ENCODE measurements around the gene CDH26. TPM values are rescaled to one million over a fixed set of nuclear protein-coding genes. Genes with fewer than 3 reads are reported as not detected.
A peak's percentile ranks its signal among the peaks of the same experiment; 100 is the strongest.

CDH26 gene
- total RNA-seq, 1 experiment from 2014 or later = 1.1 TPM

DNA sequence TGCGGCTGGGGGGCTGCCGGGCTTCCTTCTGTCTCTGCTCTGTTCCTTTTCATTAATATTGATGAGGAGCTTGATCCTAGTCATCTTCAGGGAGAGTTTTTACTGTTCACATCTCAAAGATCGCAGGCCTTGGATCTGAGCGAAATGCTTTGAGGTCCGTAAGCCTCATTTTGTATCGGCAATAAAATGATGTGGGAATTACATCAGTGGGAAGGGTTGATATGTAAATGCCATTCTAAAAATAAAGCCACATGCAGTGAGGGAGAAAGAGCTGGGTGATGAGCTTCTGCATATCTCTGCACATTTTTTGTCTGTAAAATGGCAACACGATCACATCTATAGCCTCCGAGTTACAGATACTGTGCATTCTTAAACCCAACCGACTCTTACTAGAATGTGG is 24.9 kb downstream of the CDH26 start:
- H3K4me1 Mint-ChIP-seq (ENCODE audit: low read depth, unreplicated experiment) = peaks cover 9% of the 10 kb centered on the region
- H3K27me3 Mint-ChIP-seq (ENCODE audit: unreplicated experiment) = no peaks in the 10 kb centered on the region
- no TSS peak for BruUV-seq (replicated peaks)
- no peak overlapping the region for H3K4me3 Mint-ChIP-seq (ENCODE audit: low read depth, unreplicated experiment)
- TF ChIP-seq, protein P1, sequence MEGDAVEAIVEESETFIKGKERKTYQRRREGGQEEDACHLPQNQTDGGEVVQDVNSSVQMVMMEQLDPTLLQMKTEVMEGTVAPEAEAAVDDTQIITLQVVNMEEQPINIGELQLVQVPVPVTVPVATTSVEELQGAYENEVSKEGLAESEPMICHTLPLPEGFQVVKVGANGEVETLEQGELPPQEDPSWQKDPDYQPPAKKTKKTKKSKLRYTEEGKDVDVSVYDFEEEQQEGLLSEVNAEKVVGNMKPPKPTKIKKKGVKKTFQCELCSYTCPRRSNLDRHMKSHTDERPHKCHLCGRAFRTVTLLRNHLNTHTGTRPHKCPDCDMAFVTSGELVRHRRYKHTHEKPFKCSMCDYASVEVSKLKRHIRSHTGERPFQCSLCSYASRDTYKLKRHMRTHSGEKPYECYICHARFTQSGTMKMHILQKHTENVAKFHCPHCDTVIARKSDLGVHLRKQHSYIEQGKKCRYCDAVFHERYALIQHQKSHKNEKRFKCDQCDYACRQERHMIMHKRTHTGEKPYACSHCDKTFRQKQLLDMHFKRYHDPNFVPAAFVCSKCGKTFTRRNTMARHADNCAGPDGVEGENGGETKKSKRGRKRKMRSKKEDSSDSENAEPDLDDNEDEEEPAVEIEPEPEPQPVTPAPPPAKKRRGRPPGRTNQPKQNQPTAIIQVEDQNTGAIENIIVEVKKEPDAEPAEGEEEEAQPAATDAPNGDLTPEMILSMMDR (IDR thresholded peaks at IDR 0.05; ENCODE audit: unreplicated experiment) = no peak
- CTCF ChIA-PET = no interaction called here
- H3K27ac Mint-ChIP-seq (ENCODE audit: unreplicated experiment) = no peak overlapping the region
- intact Hi-C loops (cut with micrococcal nuclease; ENCODE audit: unreplicated experiment) = no loop called here
- no peaks in the 10 kb centered on the region for H3K9me3 Mint-ChIP-seq (ENCODE audit: low read depth, unreplicated experiment)
- no peak for DNase-seq
- no peaks in the 10 kb centered on the region for H3K36me3 Mint-ChIP-seq (ENCODE audit: insufficient read depth, unreplicated experiment)

DNA sequence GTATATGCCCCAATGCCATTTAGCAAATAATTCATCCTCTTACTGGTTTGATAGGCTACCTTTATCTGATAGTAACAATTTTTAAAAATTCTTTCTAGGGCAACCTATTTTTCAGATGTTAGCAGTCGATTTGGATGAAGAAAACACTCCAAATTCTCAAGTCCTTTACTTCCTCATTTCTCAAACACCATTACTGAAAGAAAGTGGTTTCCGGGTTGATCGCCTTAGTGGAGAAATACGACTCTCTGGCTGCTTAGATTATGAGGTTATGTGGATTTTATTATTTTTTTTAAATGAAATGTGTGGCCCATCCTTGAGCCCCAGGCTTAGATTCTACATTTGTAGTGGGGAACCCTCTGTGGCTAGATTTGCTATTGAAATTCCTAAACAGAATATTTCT is 26.3 kb downstream of the CDH26 start:
- CTCF ChIA-PET = no interaction called here
- Mint-ChIP-seq H3K36me3 (ENCODE audit: insufficient read depth, unreplicated experiment) (no peaks in the 10 kb centered on the region), H3K4me1 (ENCODE audit: low read depth, unreplicated experiment) (peaks cover 20% of the 10 kb centered on the region), H3K9me3 (ENCODE audit: low read depth, unreplicated experiment) (no peaks in the 10 kb centered on the region), H3K27ac (ENCODE audit: unreplicated experiment) (no peak overlapping the region), H3K27me3 (ENCODE audit: unreplicated experiment) (no peaks in the 10 kb centered on the region), H3K4me3 (ENCODE audit: low read depth, unreplicated experiment) (no peak overlapping the region)
- no TSS peak for BruUV-seq (replicated peaks)
- intact Hi-C loops (cut with micrococcal nuclease; ENCODE audit: unreplicated experiment) = no loop called here
- DNase-seq = no peak
- TF ChIP-seq, protein P1 (IDR thresholded peaks at IDR 0.05; ENCODE audit: unreplicated experiment) = no peak

DNA sequence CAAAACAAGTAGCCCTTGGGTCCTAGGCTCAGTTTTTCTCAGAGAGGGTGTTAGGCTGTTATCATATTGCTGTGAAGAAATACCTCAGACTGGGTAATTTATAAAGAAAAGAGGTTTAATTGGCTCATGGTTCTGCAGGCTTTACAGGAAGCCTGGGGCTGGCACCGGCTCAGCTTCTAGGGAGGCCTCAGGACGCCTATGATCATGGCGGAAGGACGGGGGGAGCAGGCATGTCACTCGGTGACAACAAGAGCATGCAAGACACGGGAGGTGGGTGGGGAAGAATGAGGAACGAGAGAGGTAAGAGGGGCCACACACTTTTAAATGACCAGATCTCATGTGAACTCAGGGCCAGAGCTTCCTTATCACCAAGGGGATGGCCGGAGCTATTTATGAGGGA is 26.9 kb downstream of the CDH26 start:
- H3K9me3 Mint-ChIP-seq (ENCODE audit: low read depth, unreplicated experiment) = no peaks in the 10 kb centered on the region
- BruUV-seq (replicated peaks) = no TSS peak
- intact Hi-C loops (cut with micrococcal nuclease; ENCODE audit: unreplicated experiment) = no loop called here
- TF ChIP-seq, protein P1 (IDR thresholded peaks at IDR 0.05; ENCODE audit: unreplicated experiment) = no peak
- no peaks in the 10 kb centered on the region for H3K27me3 Mint-ChIP-seq (ENCODE audit: unreplicated experiment)
- DNase-seq = no peak
- peaks cover 20% of the 10 kb centered on the region for H3K4me1 Mint-ChIP-seq (ENCODE audit: low read depth, unreplicated experiment)
- H3K4me3 Mint-ChIP-seq (ENCODE audit: low read depth, unreplicated experiment) = no peak overlapping the region
- no peaks in the 10 kb centered on the region for H3K36me3 Mint-ChIP-seq (ENCODE audit: insufficient read depth, unreplicated experiment)
- CTCF ChIA-PET = no interaction called here
- no peak overlapping the region for H3K27ac Mint-ChIP-seq (ENCODE audit: unreplicated experiment)

DNA sequence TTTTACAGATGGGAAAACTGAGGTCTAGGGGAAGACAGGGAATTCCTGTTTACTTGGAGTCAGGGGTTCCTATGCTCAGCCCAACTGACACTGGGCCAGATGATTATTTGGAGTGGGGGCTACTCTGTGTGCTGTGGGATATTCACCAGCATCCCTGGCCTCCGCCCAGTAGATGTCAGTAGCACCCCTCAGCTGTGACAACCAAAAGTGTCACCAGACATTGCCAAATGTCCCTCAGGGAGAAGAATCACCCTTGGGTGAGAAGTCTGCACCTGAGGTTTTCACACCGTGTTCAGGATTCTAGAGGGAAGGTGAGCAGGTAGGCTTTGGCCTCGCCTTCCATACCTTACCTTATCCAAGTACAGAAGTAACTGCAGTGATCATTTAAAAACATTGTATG is 27.6 kb downstream of the CDH26 start:
- Mint-ChIP-seq H3K4me3 (ENCODE audit: low read depth, unreplicated experiment) (no peak overlapping the region), H3K27ac (ENCODE audit: unreplicated experiment) (no peak overlapping the region), H3K4me1 (ENCODE audit: low read depth, unreplicated experiment) (peaks cover 20% of the 10 kb centered on the region), H3K9me3 (ENCODE audit: low read depth, unreplicated experiment) (no peaks in the 10 kb centered on the region), H3K27me3 (ENCODE audit: unreplicated experiment) (no peaks in the 10 kb centered on the region), H3K36me3 (ENCODE audit: insufficient read depth, unreplicated experiment) (no peaks in the 10 kb centered on the region)
- TF ChIP-seq, protein P1 (IDR thresholded peaks at IDR 0.05; ENCODE audit: unreplicated experiment) = peak; percentile 39
- BruUV-seq (replicated peaks) = no TSS peak
- CTCF ChIA-PET = interaction anchor here (0.9 to 1.1 kb wide), 2 partner anchors 37 to 203 kb away, joined by 3 to 9 read pairs; no protein-coding TSS in a partner anchor
- peak; percentile 44 for DNase-seq
- intact Hi-C loops (cut with micrococcal nuclease; ENCODE audit: unreplicated experiment) = no loop called here

All from Calu3 (cell line).